ENCODE results near the gene NDUFA3.

Gene NDUFA3

DNA sequence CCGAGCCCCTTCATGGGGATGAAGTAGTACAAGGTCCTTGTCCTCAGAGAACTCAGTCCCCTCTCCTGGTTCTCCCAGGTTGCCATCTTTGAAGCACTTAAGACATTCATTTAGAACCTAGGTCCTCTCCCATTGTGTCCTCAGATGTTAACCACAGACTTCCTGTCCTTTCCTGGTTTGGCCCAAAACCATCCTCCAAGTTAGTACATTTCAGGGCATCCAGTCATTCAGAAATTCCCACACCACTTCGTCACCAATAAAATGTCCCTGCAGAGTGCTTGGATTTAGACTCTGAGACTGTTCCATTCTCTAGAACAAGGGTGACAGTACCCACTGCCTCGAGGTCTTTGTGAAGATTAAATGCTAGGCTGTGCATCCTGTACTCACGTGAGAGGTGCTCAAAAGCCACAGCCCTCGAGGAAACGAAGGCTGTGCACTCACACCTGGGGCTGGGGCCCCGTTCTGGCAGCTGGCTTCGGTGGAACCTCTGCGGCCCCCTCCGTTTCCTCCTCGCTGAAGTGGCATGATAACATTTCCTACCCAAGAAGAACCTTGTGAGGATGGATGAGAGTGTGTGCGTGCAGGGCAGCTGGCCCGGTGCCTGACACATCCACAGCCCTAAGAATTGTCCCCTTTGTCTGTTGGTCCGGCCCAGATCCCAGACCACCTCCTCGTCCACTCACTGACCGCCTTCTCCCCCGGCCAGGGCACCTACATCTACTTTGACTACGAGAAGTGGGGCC, 52.1 kb downstream of the NDUFA3 start:
- in situ Hi-C loops (cut with HindIII; ENCODE audit: low pct_ligation_motif_present, low pct_unique_long_range_greater_than_20kb, low sequenced_read_pairs): no loop called here
- DNase-seq: no peak

DNA sequence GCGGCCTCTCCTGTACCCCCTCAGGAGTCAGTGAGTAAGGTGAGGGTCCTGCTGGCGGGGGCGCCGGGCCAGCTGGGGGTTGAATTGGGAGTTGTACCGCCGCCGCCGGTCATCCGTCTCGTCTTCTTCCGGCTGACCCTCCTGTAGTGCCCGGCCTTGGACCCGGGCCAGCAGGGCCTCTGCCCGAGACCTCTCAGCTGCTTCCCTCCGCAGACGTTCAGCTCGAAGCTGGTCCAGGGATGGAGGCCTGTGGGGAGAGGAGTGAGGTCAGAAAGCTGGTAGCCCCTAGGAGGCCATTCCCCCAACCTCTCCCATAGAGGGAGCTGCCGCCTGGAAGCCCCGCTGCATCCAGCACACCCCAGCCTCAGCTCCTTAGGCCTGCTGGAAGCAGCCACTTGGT, 53.0 kb downstream of the NDUFA3 start:
- DNase-seq: no peak
- in situ Hi-C loops (cut with HindIII; ENCODE audit: low pct_ligation_motif_present, low pct_unique_long_range_greater_than_20kb, low sequenced_read_pairs): no loop called here

DNA sequence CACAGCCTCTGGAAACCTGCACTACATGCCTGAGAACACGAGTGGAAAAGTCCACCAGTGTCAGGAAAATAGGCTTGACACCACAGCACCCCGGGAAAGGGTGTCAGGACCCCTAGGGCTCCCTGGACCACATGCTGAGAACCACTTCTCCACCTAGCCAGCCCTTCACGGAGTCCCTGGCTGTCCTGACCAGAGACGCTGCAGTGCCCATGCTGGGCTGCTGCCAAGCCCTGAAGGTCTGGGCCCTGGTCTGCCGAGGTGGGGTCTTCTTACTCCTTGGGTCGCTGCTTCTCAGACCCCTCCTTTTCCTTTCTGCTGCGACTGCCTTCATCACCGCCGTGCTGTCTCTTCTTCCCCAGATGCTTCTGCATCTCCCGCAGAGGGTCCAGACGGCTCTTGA, 53.8 kb downstream of the NDUFA3 start:
- in situ Hi-C loops (cut with HindIII; ENCODE audit: low pct_ligation_motif_present, low pct_unique_long_range_greater_than_20kb, low sequenced_read_pairs): no loop called here
- no peak for DNase-seq

DNA sequence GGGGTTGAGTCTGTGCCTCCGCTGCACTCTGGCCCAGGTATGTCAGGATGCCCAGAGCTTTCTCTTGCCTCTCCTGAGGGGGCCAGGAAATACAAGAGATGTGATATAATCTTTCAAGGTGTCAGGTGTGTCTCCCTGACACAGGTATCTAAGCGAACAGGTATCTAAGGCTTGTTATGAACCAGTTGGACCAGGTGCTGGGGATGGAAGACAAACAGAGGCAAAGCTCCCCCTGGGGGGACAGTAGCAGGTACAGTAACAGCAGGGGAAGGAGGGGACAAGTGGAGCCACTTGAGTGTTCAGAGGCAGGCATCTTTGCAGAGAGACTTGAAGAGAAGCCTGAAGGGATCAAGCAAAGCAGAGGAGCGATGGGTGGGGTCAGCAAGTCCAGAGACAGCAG, 54.3 kb downstream of the NDUFA3 start:
- in situ Hi-C loops (cut with HindIII; ENCODE audit: low pct_ligation_motif_present, low pct_unique_long_range_greater_than_20kb, low sequenced_read_pairs): no loop called here
- no peak for DNase-seq

Data from ACHN (cell line).